Hypothalamus (tissue), 51 donors: ENCODE data around the gene KCNMB2.

Experiments used
- DNase-seq, 51 donors: peaks; one replicate each; lab custom pipeline; 2025; lab: John Stamatoyannopoulos, UW

KCNMB2 gene

GRCh38 chr3:178634975-178635374, 98.7 kb downstream of the KCNMB2 start:
- DNase-seq = no peak

GRCh38 chr3:178637802-178638201, 101.6 kb downstream of the KCNMB2 start:
- DNase-seq = no peak

- no peak for DNase-seq
These were observed 109.3 kb downstream of the KCNMB2 start for GRCh38 chr3:178645503-178645902.

- peak in 4 of 51 donors; percentile 2 to 23 (median 4) for DNase-seq
These were observed 110.1 kb downstream of the KCNMB2 start for GRCh38 chr3:178646186-178646862.

- no peak for DNase-seq
These were observed 119.3 kb downstream of the KCNMB2 start for GRCh38 chr3:178655488-178655887.

GRCh38 chr3:178658694-178659325, 122.6 kb downstream of the KCNMB2 start:
- no peak for DNase-seq

- DNase-seq = no peak
These were observed 127.1 kb downstream of the KCNMB2 start for GRCh38 chr3:178663201-178663934.

- no peak for DNase-seq
These were observed 129.5 kb downstream of the KCNMB2 start for GRCh38 chr3:178665747-178666146.

GRCh38 chr3:178669022-178669601, 132.9 kb downstream of the KCNMB2 start:
- no peak for DNase-seq

- DNase-seq = no peak
These were observed 133.5 kb downstream of the KCNMB2 start for GRCh38 chr3:178669758-178670157.

GRCh38 chr3:178671377-178671776, 135.1 kb downstream of the KCNMB2 start:
- no peak for DNase-seq

GRCh38 chr3:178671791-178672190, 135.6 kb downstream of the KCNMB2 start:
- peak in 1 of 51 donors; percentile 1 for DNase-seq

GRCh38 chr3:178672275-178672674, 136.0 kb downstream of the KCNMB2 start:
- DNase-seq = no peak

- DNase-seq = no peak
These were observed 137.3 kb downstream of the KCNMB2 start for GRCh38 chr3:178673529-178673928.

- DNase-seq = no peak
These were observed 139.8 kb downstream of the KCNMB2 start for GRCh38 chr3:178676077-178676476.

- no peak for DNase-seq
These were observed 140.9 kb downstream of the KCNMB2 start for GRCh38 chr3:178676942-178677790.

GRCh38 chr3:178677961-178678360, 141.7 kb downstream of the KCNMB2 start:
- DNase-seq = no peak

GRCh38 chr3:178680037-178680436, 143.8 kb downstream of the KCNMB2 start:
- no peak for DNase-seq

- DNase-seq = no peak
These were observed 144.3 kb downstream of the KCNMB2 start for GRCh38 chr3:178680489-178680888.

GRCh38 chr3:178684881-178685590, 148.8 kb downstream of the KCNMB2 start:
- no peak for DNase-seq
